CD14-positive monocyte (primary cell): Measurements from ENCODE around the gene FOXO3. TPM values are rescaled to one million over a fixed set of nuclear protein-coding genes. Genes with fewer than 3 reads are reported as not detected.
A peak's percentile ranks its signal among the peaks of the same experiment; 100 is the strongest.

Source experiments
- DNase-seq, 3 donors: peaks; one replicate each; pipeline ENCODE4 v3.0.0-alpha.2; 2011 to 2022
- H2AFZ ChIP-seq: 2 replicates; pipeline ENCODE4 v1.6.0; 2012; ENCODE audit warnings: mild to moderate bottlenecking, low read depth, low read length, inconsistent platforms; ENCODE audit not compliant: insufficient read depth, poor library complexity, severe bottlenecking
- H3K27ac ChIP-seq, 2 donors: 1 replicate in 1 of 2; 2 replicates in 1 of 2; pipeline ENCODE4 v1.5.1; 2012 to 2013; ENCODE audit warnings: low read length in 2 of 2, control low read depth in 1 of 2, inconsistent platforms in 1 of 2, low read depth in 1 of 2, mild to moderate bottlenecking in 1 of 2
- H3K27me3 ChIP-seq, 2 donors: one replicate each; pipeline versions ENCODE4 v1.6.0 to v1.6.1; 2011 to 2013; ENCODE audit warnings: low read length in 2 of 2; ENCODE audit not compliant: control insufficient read depth in 2 of 2, insufficient read depth in 2 of 2
- H3K36me3 ChIP-seq, 2 donors: replicated peaks in 1 of 2; 1 replicate in 1 of 2; 2 replicates in 1 of 2; pipeline versions ENCODE4 v1.5.1 to v1.6.1; 2012 to 2013; ENCODE audit warnings: low read length in 2 of 2, control low read depth in 1 of 2, inconsistent platforms in 1 of 2, mild to moderate bottlenecking in 1 of 2; ENCODE audit not compliant: insufficient read depth in 2 of 2, control insufficient read depth in 1 of 2
- H3K4me1 ChIP-seq, 2 donors: 1 replicate in 1 of 2; 2 replicates in 1 of 2; pipeline versions ENCODE4 v1.5.1 to v1.6.1; 2012 to 2013; ENCODE audit warnings: low read length in 2 of 2, control low read depth in 1 of 2, inconsistent platforms in 1 of 2, mild to moderate bottlenecking in 1 of 2, moderate library complexity in 1 of 2; ENCODE audit not compliant: insufficient read depth in 2 of 2, control insufficient read depth in 1 of 2
- H3K4me2 ChIP-seq: replicated peaks from 2 replicates; pipeline ENCODE3; 2012; ENCODE audit warnings: low read length, moderate library complexity, mild to moderate bottlenecking; ENCODE audit not compliant: poor library complexity, severe bottlenecking; ENCODE audit errors: extremely low read depth
- H3K4me3 ChIP-seq, 3 experiments: fragments of 200-600 bp in 1 of 3; sonication (generic) in 1 of 3; replicated peaks in 1 of 3; 1 replicate in 2 of 3; 2 replicates in 1 of 3; pipeline ENCODE4 v1.5.1; 2011 to 2013; ENCODE audit warnings: low read length in 3 of 3, mild to moderate bottlenecking in 3 of 3, control low read depth in 2 of 3, low read depth in 2 of 3, inconsistent platforms in 1 of 3, moderate library complexity in 1 of 3
- H3K79me2 ChIP-seq: 2 replicates; pipeline ENCODE4 v1.6.0; 2012; ENCODE audit warnings: mild to moderate bottlenecking, control low read depth, inconsistent platforms, low read length, moderate library complexity; ENCODE audit not compliant: insufficient read depth
- H3K9ac ChIP-seq: 2 replicates; pipeline ENCODE4 v1.6.0; 2017; ENCODE audit warnings: low read length, mild to moderate bottlenecking; ENCODE audit not compliant: insufficient read depth, poor library complexity, severe bottlenecking
- H3K9me3 ChIP-seq, 2 donors: replicated peaks in 1 of 2; 1 replicate in 1 of 2; 2 replicates in 1 of 2; pipeline versions ENCODE4 v1.5.1 to v1.6.1; 2012 to 2013; ENCODE audit warnings: low read length in 2 of 2, control low read depth in 1 of 2; ENCODE audit not compliant: control insufficient read depth in 1 of 2, insufficient read depth in 1 of 2
- H4K20me1 ChIP-seq: 2 replicates; pipeline ENCODE4 v1.6.0; 2012; ENCODE audit warnings: mild to moderate bottlenecking, low read length, control low read depth, moderate library complexity; ENCODE audit not compliant: insufficient read depth
- H3K27ac Mint-ChIP-seq, 7 donors: one replicate each; pipeline ENCODE4 v1.8.0; 2020; ENCODE audit warnings: mild to moderate bottlenecking in 7 of 7, mixed read lengths in 7 of 7, moderate library complexity in 6 of 7, inconsistent platforms in 2 of 7
- H3K27me3 Mint-ChIP-seq, 3 donors: one replicate each; pipeline ENCODE4 v1.8.0; 2021 to 2022; ENCODE audit warnings: low read depth in 3 of 3, mild to moderate bottlenecking in 3 of 3, mixed read lengths in 3 of 3, moderate library complexity in 3 of 3, inconsistent platforms in 1 of 3
- H3K36me3 Mint-ChIP-seq, 2 donors: one replicate each; pipeline ENCODE4 v1.8.0; 2020; ENCODE audit warnings: mixed read lengths in 2 of 2, inconsistent platforms in 1 of 2, mild to moderate bottlenecking in 1 of 2
- H3K4me1 Mint-ChIP-seq: one replicate; pipeline ENCODE4 v1.8.0; 2020; ENCODE audit warnings: mild to moderate bottlenecking, mixed read lengths
- H3K4me3 Mint-ChIP-seq, 2 donors: one replicate each; pipeline ENCODE4 v1.8.0; 2020; ENCODE audit warnings: mild to moderate bottlenecking in 2 of 2, mixed read lengths in 2 of 2, moderate library complexity in 1 of 2
- H3K9me3 Mint-ChIP-seq, 7 donors: one replicate each; pipeline ENCODE4 v1.8.0; 2020 to 2022; ENCODE audit warnings: mixed read lengths in 7 of 7, mild to moderate bottlenecking in 6 of 7, moderate library complexity in 6 of 7, inconsistent platforms in 2 of 7
- WGBS: methylation state at CpG from one replicate; pipeline ENCODE4 v1.1.5; 2013; ENCODE audit warnings: missing lambda C conversion rate; ENCODE audit not compliant: insufficient coverage; 5-methylcytosine and 5-hydroxymethylcytosine counted together
- intact Hi-C, 2 donors: fragments of 100-400 bp; cut with micrococcal nuclease; formaldehyde crosslinking; loops; one replicate each; pipeline versions ENCODE4 v1.15.0 to v1.15.1; 2023
- polyA minus RNA-seq: library from RNA; depleted of rRNA, polyadenylated mRNA; stranded (reverse); fragments of >200 nt; gene quantifications from 2 replicates; pipeline ENCODE4 v1.2.3, GENCODE V29; 2012
- polyA plus RNA-seq, 3 donors: library from polyadenylated mRNA; depleted of rRNA in 1 of 3; unstranded in 2 of 3; stranded (reverse) in 1 of 3; fragments of 300-500 nt in 2 of 3; fragments of >200 nt in 1 of 3; fragmentation: Illumina TruSeq in 2 of 3; gene quantifications; 1 replicate in 2 of 3; 2 replicates in 1 of 3; pipeline ENCODE4 v1.2.3, GENCODE V29; 2012 to 2021
- total RNA-seq, 12 experiments: library from RNA in 1 of 12; stranded (reverse) in 1 of 12; fragments of 120-200 nt in 1 of 12; gene quantifications; one replicate each; pipeline ENCODE4 v1.2.4 and lab custom pipeline; 2013 to 2026; ENCODE audit warnings: mixed read lengths in 6 of 12, inconsistent platforms in 1 of 12
- TF ChIP-seq, protein P1 (sequence below): fragments of 200-600 bp; IDR thresholded peaks from one replicate; pipeline ENCODE4 v1.8.0; 2022; ENCODE audit warnings: antibody characterized with exemption, mild to moderate bottlenecking

The FOXO3 gene
- total RNA-seq (2013) = 20.1 TPM
- polyA plus RNA-seq (10 to 100 TPM; 15.4 to 23.2 (median 17.5) TPM), polyA minus RNA-seq (36.9 and 55.7 TPM in 2 replicates), total RNA-seq (lab: John Stamatoyannopoulos, UW) (184 to 373 (median 289) reads per million in 11 experiments)

DNA sequence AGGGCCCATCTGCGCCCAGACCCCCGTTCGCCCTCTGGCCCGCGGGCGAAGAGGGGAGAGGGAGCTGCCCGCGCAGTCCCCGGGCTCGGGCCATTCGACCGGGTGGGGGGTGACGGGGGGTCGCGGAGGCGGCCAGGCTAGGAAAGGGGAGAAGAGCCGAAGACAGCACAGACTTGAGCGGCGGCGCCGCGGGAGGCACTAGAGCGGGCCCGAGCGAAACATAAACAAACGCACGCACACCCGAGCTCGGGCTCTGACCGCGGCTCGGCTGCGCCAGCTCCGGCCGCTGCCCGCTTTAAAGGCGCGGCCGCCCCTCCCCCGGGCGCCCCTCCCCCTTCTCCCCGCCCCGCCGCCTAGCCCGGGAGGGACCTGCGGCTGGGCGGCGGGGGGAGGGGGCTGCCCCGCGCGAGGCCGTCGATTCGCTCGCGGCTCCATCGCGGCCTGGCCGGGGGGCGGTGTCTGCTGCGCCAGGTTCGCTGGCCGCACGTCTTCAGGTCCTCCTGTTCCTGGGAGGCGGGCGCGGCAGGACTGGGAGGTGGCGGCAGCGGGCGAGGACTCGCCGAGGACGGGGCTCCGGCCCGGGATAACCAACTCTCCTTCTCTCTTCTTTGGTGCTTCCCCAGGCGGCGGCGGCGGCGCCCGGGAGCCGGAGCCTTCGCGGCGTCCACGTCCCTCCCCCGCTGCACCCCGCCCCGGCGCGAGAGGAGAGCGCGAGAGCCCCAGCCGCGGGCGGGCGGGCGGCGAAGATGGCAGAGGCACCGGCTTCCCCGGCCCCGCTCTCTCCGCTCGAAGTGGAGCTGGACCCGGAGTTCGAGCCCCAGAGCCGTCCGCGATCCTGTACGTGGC, at the start of gene FOXO3:
FOXO3 (plus strand) TSS at position 455 of the 846 bp plus-strand sequence; CDS start at position 747, 292 bp downstream.
- peak within 1 kb of the TSS; percentile 97 for H3K27ac ChIP-seq
- WGBS = under 1% methylated on average over 74 of the region's 110 CpGs
- H3K27me3 ChIP-seq = no peaks in the 10 kb centered on the region
- Mint-ChIP-seq H3K9me3 (peaks cover 0 to 2% (median 0%) of the 10 kb centered on the region in 7 donors), H3K27me3 (peaks cover 3 to 9% (median 8%) of the 10 kb centered on the region in 3 donors), H3K27ac (peak within 1 kb of the TSS; percentile 92 to 97 (median 94)), H3K4me1 (peaks cover 40% of the 10 kb centered on the region), H3K4me3 (peak within 1 kb of the TSS; percentile 98 to 100), H3K36me3 (peaks cover 13 to 19% of the 10 kb centered on the region in 2 donors)
- H3K79me2 ChIP-seq = peaks cover 44% of the 10 kb centered on the region
- H4K20me1 ChIP-seq = peaks cover 49% of the 10 kb centered on the region
- H3K4me1 ChIP-seq = peaks cover 40 to 53% of the 10 kb centered on the region in 2 donors
- DNase-seq = peak; percentile 82 to 91 (median 88)
- TF ChIP-seq, protein P1, sequence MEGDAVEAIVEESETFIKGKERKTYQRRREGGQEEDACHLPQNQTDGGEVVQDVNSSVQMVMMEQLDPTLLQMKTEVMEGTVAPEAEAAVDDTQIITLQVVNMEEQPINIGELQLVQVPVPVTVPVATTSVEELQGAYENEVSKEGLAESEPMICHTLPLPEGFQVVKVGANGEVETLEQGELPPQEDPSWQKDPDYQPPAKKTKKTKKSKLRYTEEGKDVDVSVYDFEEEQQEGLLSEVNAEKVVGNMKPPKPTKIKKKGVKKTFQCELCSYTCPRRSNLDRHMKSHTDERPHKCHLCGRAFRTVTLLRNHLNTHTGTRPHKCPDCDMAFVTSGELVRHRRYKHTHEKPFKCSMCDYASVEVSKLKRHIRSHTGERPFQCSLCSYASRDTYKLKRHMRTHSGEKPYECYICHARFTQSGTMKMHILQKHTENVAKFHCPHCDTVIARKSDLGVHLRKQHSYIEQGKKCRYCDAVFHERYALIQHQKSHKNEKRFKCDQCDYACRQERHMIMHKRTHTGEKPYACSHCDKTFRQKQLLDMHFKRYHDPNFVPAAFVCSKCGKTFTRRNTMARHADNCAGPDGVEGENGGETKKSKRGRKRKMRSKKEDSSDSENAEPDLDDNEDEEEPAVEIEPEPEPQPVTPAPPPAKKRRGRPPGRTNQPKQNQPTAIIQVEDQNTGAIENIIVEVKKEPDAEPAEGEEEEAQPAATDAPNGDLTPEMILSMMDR = no peak
- H2AFZ ChIP-seq = no peak within 1 kb of the TSS
- no peaks in the 10 kb centered on the region for H3K9me3 ChIP-seq
- H3K4me2 ChIP-seq = peak within 1 kb of the TSS; percentile 99
- H3K9ac ChIP-seq = peak within 1 kb of the TSS; percentile 93
- intact Hi-C loops = loop anchor here (2.0 to 10.0 kb wide), 2 partner anchors 62 to 64 kb away; no protein-coding TSS in a partner anchor
- H3K36me3 ChIP-seq = no peaks in the 10 kb centered on the region
- H3K4me3 ChIP-seq = peak within 1 kb of the TSS; percentile 95 to 100 (median 100)

DNA sequence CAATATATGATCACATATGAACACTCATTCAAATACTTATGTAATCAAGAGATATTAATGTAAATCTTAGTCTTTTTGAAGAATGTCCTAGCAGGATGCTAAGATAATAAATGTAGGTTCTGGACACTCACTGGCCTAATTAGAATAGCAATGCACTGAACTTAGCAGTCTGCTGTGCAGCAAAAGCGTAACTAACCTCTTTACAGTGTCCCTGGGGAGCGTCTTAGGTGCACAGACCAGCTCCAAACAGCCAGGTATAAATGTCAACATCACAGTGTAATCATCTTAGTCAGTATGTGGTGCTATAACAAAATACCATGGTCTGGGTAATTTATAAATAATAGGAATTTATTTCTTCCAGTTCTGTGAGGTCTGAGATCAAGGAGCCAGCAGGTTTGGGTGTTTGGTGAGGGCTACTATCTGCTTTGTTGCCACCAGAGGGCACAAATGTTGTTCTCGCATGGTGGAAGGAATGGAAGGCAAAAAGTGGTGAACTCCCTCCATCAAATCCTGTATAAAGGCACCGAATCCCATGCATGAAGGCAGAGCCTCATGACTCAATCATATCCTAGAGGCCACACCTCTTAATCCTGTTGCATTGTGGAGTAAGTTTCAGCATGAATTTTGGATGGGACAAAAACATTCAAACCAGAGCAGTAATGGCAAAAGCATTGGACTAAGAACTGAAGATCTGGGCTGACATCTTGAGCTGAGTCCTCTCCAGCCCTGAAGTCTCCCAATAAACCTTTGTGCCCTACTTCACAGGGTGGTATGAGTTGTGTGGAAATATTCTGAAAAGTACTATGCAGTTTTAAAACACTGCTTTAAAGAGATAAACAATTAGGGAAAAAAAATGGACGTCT, 41.8 kb upstream of the FOXO3 start:
- H3K27me3 ChIP-seq = no peaks in the 10 kb centered on the region
- H3K4me1 Mint-ChIP-seq = peaks cover 4% of the 10 kb centered on the region
- no peaks in the 10 kb centered on the region for H3K4me1 ChIP-seq
- TF ChIP-seq, protein P1 = peak; percentile 30
- no peaks in the 10 kb centered on the region for H3K36me3 ChIP-seq
- H3K27ac ChIP-seq = no peak overlapping the region
- no CpG with 5 or more reads among the region's 5 CpGs for WGBS
- H3K4me2 ChIP-seq = no peak overlapping the region
- H3K27me3 Mint-ChIP-seq = peaks cover 0 to 2% (median 0%) of the 10 kb centered on the region in 3 donors
- H3K27ac Mint-ChIP-seq = no peak overlapping the region
- DNase-seq = no peak
- H2AFZ ChIP-seq = no peak overlapping the region
- H3K79me2 ChIP-seq = no peaks in the 10 kb centered on the region
- H4K20me1 ChIP-seq = no peaks in the 10 kb centered on the region
- no peak overlapping the region for H3K4me3 ChIP-seq
- H3K9me3 Mint-ChIP-seq = peaks cover 0 to 4% (median 2%) of the 10 kb centered on the region in 7 donors
- peaks cover 13 to 16% of the 10 kb centered on the region in 2 donors for H3K36me3 Mint-ChIP-seq
- no peak overlapping the region for H3K4me3 Mint-ChIP-seq
- H3K9me3 ChIP-seq = no peaks in the 10 kb centered on the region
- no peak overlapping the region for H3K9ac ChIP-seq
- intact Hi-C loops = no loop called here
